ENCODE data around the gene RESF1. TPM values are rescaled to one million over a fixed set of nuclear protein-coding genes. Genes with fewer than 3 reads are reported as not detected.

RESF1 gene
- total RNA-seq, 1 experiment from 2014 or later, result 64.7 TPM

- DNase-seq (ENCODE audit: low read depth, low spot score), result no peak
- no TSS peak for BruUV-seq (replicated peaks)
- POLR2A ChIA-PET, result no interaction called here
Observed at GRCh38 chr12:31950088-31950487, 9.1 kb upstream of the RESF1 start.

DNA sequence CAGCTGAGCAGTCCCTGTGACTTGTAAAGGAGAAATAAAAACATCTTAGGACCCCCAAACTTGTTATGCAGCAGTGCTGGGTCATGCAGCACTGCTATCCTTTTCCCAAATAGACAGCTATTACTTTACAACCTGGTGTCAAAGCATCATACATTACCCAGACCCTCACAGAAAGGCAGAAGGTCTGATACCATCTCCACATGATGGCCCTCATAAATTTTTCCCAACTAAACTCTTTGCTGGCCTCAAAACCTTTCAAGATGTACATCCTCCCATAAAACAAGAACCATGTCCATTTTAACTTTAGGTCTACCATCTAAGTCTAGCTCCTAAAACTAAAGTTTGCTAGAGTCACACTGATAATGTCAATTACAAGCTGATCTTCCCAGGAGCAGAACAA is 8.7 kb upstream of the RESF1 start:
- POLR2A ChIA-PET, result no interaction called here
- H3K4me2 ChIP-seq (ENCODE audit: low read length), result no peak overlapping the region
- H3K27me3 ChIP-seq (ENCODE audit: insufficient read depth, low read length), result no peaks in the 10 kb centered on the region
- no peak for ATAC-seq
- no peaks in the 10 kb centered on the region for H3K4me1 ChIP-seq (ENCODE audit: control insufficient read depth in 1 of 2, insufficient read depth in 2 of 2, low read length in 2 of 2)
- H3K9me2 ChIP-seq (ENCODE audit: insufficient read depth), result no peaks in the 10 kb centered on the region
- H3K9me3 ChIP-seq (ENCODE audit: control insufficient read depth in 1 of 2, insufficient read depth in 1 of 2, low read depth in 1 of 2, low read length in 2 of 2), result no peaks in the 10 kb centered on the region
- no peak overlapping the region for H2AFZ ChIP-seq (ENCODE audit: low read depth, low read length, poor library complexity, severe bottlenecking)
- no peaks in the 10 kb centered on the region for H3K36me3 ChIP-seq (ENCODE audit: control insufficient read depth in 1 of 2, insufficient read depth in 2 of 2, low read length in 2 of 2)
- H3K4me3 ChIP-seq (replicated peaks in 1 of 2; ENCODE audit: low read depth in 1 of 2, low read length in 2 of 2), result no peak overlapping the region
- no peak for DNase-seq (ENCODE audit: low read depth, low spot score)
- CTCF ChIA-PET, result no interaction called here
- no peak overlapping the region for H3K27ac ChIP-seq (ENCODE audit: low read depth, low read length)
- H3K79me2 ChIP-seq (ENCODE audit: insufficient read depth, low read length), result no peaks in the 10 kb centered on the region
- intact Hi-C loops (cut with micrococcal nuclease), result no loop called here
- BruUV-seq (replicated peaks), result no TSS peak
- RAD21 ChIA-PET (ENCODE audit: low non-redundant PET in 1 of 2, low total read pairs in 2 of 2, uncharacterized antibody in 2 of 2, unreplicated experiment in 2 of 2), result no interaction called here
- H3K9ac ChIP-seq (ENCODE audit: low read length), result no peak overlapping the region
- H4K20me1 ChIP-seq (ENCODE audit: insufficient read depth), result no peaks in the 10 kb centered on the region
- no peak for TF ChIP-seq CEBPB (IDR thresholded peaks at IDR 0.05; ENCODE audit: low read depth)
- no peak for TF ChIP-seq EZH2phosphoT487 (IDR thresholded peaks at IDR 0.05; ENCODE audit: borderline replicate concordance)
- TF ChIP-seq POLR2AphosphoS5 (IDR thresholded peaks at IDR 0.05; ENCODE audit: low read depth, low read length), result no peak
- TF ChIP-seq SIN3A (IDR thresholded peaks at IDR 0.05; ENCODE audit: low read depth), result no peak
- TF ChIP-seq ELF1 (IDR thresholded peaks at IDR 0.05; ENCODE audit: borderline replicate concordance, low read depth), result no peak
- TF ChIP-seq REST (IDR thresholded peaks at IDR 0.05; ENCODE audit: low read depth), result no peak
- TF ChIP-seq EZH2 (IDR thresholded peaks at IDR 0.05), result no peak
- no peak for TF ChIP-seq CBX3 (IDR thresholded peaks at IDR 0.05; ENCODE audit: low read depth)
- TF ChIP-seq, protein P1, sequence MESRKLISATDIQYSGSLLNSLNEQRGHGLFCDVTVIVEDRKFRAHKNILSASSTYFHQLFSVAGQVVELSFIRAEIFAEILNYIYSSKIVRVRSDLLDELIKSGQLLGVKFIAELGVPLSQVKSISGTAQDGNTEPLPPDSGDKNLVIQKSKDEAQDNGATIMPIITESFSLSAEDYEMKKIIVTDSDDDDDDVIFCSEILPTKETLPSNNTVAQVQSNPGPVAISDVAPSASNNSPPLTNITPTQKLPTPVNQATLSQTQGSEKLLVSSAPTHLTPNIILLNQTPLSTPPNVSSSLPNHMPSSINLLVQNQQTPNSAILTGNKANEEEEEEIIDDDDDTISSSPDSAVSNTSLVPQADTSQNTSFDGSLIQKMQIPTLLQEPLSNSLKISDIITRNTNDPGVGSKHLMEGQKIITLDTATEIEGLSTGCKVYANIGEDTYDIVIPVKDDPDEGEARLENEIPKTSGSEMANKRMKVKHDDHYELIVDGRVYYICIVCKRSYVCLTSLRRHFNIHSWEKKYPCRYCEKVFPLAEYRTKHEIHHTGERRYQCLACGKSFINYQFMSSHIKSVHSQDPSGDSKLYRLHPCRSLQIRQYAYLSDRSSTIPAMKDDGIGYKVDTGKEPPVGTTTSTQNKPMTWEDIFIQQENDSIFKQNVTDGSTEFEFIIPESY (IDR thresholded peaks at IDR 0.05; ENCODE audit: extremely low read depth, insufficient replicate concordance, low read length), result no peak
- no peak for TF ChIP-seq RAD21 (IDR thresholded peaks at IDR 0.05; ENCODE audit: low read depth)
- no peak for TF ChIP-seq YY1 (IDR thresholded peaks at IDR 0.05; ENCODE audit: extremely low read depth, insufficient replicate concordance, low read depth, low read length)

More at GRCh38 chr12:31950088-31950487, 9.1 kb upstream of the RESF1 start:
- no peak overlapping the region for H3K4me3 ChIP-seq (replicated peaks in 1 of 2; ENCODE audit: low read depth in 1 of 2, low read length in 2 of 2)
- H3K27ac ChIP-seq (ENCODE audit: low read depth, low read length), result no peak overlapping the region
- no peak overlapping the region for H3K9ac ChIP-seq (ENCODE audit: low read length)
- RAD21 ChIA-PET (ENCODE audit: low non-redundant PET in 1 of 2, low total read pairs in 2 of 2, uncharacterized antibody in 2 of 2, unreplicated experiment in 2 of 2), result no interaction called here
- H3K79me2 ChIP-seq (ENCODE audit: insufficient read depth, low read length), result no peaks in the 10 kb centered on the region
- no peak overlapping the region for H3K4me2 ChIP-seq (ENCODE audit: low read length)
- H3K36me3 ChIP-seq (ENCODE audit: control insufficient read depth in 1 of 2, insufficient read depth in 2 of 2, low read length in 2 of 2), result no peaks in the 10 kb centered on the region
- TF ChIP-seq ELF1 (IDR thresholded peaks at IDR 0.05; ENCODE audit: borderline replicate concordance, low read depth), result no peak
- TF ChIP-seq ZNF274 (IDR thresholded peaks at IDR 0.05; ENCODE audit: low read depth, low read length), result no peak
- no peak for TF ChIP-seq TCF7L2 (IDR thresholded peaks at IDR 0.05; ENCODE audit: borderline replicate concordance, extremely low read depth, insufficient read depth, insufficient read length)
- TF ChIP-seq EGR1 (IDR thresholded peaks at IDR 0.05; ENCODE audit: low read depth), result no peak
- TF ChIP-seq ZFX (IDR thresholded peaks at IDR 0.05), result no peak
- no peak for TF ChIP-seq POLR2AphosphoS5 (IDR thresholded peaks at IDR 0.05; ENCODE audit: low read depth, low read length)
- TF ChIP-seq EZH2 (IDR thresholded peaks at IDR 0.05), result no peak
- TF ChIP-seq MAX (IDR thresholded peaks at IDR 0.05), result no peak
- no peak for TF ChIP-seq POLR2A (IDR thresholded peaks at IDR 0.05; ENCODE audit: borderline replicate concordance, extremely low read depth, insufficient read depth, insufficient read length)
- no peak for TF ChIP-seq YY1 (IDR thresholded peaks at IDR 0.05; ENCODE audit: extremely low read depth, insufficient replicate concordance, low read depth, low read length)
- no peak for TF ChIP-seq SIN3A (IDR thresholded peaks at IDR 0.05; ENCODE audit: low read depth)
- TF ChIP-seq JUND (IDR thresholded peaks at IDR 0.05), result no peak
- no peak for ATAC-seq
- H3K9me3 ChIP-seq (ENCODE audit: control insufficient read depth in 1 of 2, insufficient read depth in 1 of 2, low read depth in 1 of 2, low read length in 2 of 2), result no peaks in the 10 kb centered on the region
- intact Hi-C loops (cut with micrococcal nuclease), result no loop called here
- no peaks in the 10 kb centered on the region for H3K4me1 ChIP-seq (ENCODE audit: control insufficient read depth in 1 of 2, insufficient read depth in 2 of 2, low read length in 2 of 2)
- no peak overlapping the region for H2AFZ ChIP-seq (ENCODE audit: low read depth, low read length, poor library complexity, severe bottlenecking)
- CTCF ChIA-PET, result no interaction called here
- H4K20me1 ChIP-seq (ENCODE audit: insufficient read depth), result no peaks in the 10 kb centered on the region
- H3K9me2 ChIP-seq (ENCODE audit: insufficient read depth), result no peaks in the 10 kb centered on the region
- no peaks in the 10 kb centered on the region for H3K27me3 ChIP-seq (ENCODE audit: insufficient read depth, low read length)

All from HCT116 (cell line).